ENCODE results near the gene TBCD.

Gene TBCD

DNA sequence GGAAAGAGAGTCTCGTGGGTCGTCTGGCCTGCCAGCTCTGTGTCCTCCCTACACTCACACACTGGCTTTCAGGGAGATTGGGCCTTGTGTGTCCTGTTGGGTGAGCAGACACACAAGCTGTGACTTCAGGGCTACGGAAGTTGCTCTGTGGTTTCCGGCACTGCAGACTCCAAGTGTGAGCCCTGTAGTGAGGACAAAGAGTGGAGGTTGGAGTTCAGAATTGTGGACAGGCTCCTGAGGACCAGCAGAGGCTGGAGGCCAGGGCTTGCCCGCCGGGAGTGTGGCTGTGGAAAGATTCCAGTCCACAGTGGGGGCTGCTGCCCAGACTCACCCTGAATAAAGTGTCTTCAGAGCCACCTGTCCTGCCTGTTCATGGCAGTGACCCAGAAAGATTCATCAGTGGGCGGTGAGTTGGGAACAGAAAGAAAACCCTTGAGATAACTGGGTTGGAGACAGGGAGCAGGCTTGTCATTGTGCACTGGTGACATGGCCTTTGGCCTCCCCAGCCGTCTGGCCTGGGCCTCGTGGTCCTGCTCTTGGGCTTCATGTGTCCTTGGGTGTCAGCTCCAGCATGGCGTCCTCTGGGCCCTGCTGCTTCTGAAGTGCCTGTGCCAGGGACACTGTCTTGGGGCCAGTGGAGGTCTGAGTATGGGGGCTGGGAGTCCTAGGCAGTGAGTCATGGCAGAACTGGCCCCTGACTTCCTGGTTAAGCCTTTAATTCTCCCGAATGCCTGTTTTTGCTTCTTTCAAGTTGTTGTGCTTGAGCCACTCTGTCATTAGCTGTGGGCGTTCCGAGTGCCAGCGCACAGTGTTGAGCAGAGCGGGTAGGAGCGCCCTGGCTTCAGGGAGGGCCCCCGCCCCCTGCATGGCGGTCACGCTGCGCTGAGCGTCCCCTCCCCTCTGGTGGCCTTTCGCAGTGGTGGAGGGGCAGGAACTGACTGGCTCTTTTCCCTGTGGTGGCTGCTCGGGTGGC is 107.9 kb downstream of the TBCD start:
- DNase-seq, result peak; percentile 38

DNA sequence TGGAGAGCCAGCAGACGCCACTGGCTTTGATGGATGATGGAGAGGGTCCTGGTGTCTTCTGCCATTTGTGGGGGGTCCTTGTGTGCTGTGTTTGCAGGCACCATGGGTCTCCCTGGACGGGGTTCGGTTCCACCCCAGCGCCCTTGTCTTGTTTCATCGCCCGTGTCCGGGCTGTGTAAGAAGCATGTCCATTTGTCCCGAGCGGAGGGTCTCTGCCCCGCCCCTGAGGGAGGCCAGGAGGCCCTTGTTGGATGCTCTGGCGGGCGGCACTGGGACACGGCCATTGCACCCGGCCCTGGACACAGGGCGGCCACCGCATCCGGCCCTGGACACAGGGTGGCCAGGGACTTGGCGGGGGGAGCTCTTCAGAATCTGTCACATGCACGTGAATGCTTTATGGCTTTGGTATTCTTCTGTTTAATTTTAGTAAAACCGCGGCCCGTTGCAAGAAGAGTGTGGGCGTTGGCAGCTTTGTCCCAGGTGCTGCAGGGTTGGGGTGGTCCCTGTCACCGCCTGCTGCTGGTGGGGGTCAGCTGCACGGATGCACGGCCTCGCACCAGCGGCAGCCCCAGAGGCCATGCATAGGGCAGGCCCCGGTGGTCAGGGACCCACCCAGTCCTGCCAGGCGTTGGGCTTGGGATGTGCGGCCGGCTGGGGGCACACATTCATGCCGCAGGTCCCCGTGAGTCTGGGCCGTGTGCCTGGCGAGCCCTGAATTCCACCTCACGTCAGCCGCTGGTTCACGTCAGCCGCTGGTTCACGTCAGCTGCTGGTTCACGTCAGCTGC is 108.9 kb downstream of the TBCD start:
- no peak for DNase-seq

DNA sequence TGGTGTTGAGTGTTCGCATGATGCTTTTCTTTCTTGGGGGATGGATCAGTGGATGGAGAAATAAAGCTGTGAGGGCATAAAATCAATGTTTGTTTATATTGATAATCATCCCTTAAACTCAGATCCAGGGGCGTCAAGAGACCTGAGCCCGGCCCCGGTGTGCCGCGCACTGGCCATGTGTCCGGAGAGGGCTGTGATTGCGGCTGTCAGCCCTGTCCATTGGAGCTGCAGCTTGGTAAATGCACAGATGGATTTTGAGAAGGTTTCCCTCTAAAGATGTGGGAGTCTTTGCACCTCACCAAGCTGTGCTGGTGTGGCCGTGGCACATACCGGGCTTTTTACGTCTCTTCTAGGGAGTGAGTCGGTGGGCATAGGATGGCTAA is 109.5 kb downstream of the TBCD start:
- no peak for DNase-seq

DNA sequence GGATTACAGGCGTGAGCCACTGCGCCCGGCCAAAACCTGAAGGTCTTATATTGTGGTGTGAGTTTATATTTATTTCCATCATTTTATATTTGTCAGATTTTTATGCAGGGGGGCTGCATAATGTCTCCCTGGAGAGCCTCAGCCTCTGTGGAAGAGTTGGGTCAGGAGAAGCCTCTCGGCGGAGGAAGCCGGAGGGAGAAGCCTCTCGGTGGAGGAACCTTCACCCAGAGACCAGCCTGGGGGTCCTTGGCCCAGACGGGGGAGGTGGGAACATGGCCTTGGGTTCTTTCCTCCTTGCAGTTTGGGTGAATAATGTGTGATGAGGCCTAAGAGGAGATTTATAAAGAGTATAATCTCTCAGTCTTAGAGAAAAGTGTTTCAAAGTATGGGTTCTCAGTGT is 110.3 kb downstream of the TBCD start:
- DNase-seq, result no peak

DNA sequence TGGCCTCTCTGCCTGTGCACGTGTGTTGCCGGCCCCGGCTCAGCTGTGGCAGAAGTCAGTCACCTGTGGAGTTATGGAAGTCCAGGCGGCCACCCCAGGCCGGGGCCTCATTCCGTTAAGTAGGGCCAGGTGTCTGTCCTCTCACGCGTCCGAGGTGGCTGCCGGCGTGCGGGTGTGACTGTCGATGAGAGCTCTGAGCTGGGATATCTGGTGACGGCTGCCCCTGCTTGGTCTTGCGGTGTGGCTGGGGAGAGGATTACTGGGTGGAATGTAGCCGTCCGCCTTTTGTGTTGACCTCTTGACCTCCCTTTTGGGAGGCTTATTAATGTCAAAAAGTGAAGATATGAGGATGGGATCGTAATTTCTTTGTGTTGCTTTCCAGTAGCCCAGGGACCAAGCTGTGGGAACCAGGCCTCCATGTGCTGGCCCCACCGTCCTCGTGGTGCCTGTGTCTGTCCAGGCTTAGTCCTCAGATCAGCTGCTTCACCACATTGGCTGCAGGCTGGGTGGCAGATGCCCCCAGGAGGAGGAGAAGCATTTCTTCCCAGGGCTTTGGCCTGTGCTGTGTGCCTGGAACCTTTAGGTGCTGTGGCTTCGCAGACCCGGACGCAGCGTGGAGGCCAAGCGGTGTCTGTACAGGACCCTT is 111.0 kb downstream of the TBCD start:
- DNase-seq, result no peak

DNA sequence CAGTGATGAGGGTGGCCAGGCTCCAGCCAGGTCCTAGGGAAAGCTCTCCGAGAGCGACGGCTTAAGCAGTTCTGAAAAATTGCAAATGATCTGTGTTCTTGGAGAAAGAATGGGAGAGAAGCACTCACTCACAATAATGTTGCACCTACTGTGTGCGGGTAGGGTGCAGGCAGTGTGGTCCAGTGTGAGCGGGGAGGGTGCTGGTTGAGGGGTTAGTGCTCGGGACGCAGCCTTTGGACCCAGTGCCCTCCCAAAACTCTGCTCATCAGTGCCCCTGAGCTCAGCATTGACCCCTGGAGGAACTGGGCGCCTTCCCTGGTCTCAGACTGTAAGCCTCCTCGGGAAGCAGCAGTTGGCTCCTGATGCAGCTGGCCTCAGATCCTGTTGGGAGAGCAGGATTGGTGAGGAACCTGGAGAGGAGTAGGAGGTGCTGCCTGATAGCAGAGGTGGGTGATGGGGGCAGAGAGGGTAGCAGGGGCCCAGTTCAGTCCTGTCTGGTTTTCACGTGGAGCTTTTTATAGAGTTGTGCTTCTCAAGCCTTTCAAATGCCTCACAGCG is 111.6 kb downstream of the TBCD start:
- no peak for DNase-seq

DNA sequence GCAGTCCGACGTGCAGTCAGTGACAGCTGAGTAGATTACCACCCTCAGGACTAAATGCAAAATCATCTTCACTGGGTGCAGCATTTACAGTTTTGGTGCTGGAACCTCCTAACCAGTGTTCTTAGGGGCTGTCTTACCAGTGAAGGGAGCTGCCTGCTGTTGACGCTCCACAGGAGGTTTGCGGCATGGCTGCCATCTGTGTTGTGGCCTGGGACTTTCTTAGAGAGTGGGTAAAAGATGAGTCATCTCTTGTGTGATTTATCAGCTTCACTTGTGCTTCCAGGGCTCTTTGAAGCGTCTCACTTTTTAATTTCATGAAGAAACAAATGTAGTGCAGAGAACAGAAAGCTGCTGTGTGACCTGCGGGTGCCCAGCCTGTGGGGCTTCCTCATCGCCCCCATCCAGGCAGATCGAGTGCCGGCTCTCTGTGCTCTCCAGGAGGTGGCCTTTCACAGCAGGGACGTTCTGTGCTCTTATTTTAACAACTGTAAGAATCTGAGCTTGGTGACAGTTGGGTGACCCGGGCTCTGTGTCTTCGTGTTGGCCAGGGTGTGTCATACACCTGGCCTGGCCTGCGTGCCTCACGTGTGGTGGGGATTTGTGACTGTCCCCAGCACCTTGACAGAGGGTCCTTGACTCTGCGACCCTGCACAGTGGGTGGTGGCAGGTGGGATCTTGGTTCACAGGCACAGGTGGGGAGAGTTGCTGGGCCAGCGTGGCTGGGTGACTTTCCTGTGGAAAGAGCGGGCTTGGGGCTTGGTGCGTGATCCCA is 112.3 kb downstream of the TBCD start:
- peak; percentile 76 for DNase-seq

DNA sequence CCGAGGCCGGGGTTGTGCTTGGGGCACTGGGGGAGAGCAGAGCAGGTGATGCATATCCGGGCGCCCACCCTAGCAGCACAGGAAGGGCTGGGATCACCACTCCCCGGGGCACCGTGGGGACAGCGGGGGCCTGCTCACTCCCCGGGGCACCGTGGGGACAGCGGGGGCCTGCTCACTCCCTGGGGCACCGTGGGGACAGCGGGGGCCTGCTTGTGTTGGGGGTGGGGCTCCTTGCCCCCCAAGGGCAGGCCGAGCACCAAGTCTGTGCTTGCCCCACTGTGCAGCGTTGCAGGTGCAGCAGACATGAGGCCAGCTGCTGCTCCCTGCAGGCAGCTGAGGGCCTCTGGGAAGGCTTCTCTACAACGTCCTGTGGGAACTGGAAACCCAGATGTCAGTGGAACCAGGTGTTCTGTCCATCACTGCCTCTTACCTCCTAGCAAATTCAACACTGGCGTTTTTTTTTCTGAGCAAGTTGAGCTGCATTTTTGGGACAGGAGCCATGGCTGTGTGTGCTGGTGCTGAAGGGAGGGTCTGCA is 112.9 kb downstream of the TBCD start:
- DNase-seq, result no peak

DNA sequence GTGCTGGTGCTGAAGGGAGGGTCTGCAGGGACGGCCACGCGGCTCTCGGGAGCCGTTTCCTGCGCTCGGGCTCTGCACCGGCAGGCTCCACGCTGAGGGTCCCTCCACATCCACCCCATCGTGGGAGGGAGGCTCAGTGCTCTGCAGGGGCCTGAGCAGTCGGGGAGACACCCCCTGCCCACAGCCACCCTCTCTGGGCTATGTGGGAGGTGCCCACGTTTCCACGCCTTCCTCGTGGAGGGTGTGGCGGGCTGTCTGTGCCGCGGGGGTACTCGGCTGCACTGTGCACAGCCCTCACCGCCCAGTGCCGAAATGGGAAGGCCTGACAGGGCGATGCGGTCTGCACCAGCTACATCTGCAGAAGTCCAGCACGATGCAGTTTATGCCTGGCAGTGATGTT is 113.4 kb downstream of the TBCD start:
- DNase-seq, result no peak

DNA sequence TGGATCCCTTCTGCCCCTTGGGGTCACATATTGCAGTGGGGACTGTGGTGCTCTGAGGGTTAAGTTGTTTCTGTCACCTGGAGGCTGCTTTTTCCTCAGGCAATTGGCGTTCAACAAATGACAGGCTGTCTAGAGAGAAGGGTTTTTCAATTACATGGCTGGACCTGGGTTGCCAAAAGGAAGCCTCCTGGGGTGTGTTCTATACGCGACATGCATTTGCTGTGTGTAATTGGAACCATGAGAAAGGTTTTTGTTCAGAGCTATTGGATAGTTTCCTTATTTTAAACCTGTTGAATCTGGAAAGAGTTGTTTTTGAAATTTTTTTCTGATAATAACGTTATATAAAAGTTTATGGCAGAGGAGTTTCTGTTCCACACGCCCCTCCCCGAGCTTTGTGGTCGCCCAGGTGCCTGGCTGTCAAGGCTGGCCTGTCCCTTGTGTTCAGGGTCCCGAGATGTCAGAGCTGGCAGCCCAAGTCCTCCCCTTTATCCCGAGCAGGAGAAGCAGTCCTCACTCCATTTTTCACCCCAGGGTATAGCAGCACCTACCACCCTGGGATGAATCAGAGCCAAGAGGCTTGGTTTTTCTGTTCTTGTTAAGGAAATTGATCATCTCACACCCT is 114.0 kb downstream of the TBCD start:
- DNase-seq, result no peak

DNA sequence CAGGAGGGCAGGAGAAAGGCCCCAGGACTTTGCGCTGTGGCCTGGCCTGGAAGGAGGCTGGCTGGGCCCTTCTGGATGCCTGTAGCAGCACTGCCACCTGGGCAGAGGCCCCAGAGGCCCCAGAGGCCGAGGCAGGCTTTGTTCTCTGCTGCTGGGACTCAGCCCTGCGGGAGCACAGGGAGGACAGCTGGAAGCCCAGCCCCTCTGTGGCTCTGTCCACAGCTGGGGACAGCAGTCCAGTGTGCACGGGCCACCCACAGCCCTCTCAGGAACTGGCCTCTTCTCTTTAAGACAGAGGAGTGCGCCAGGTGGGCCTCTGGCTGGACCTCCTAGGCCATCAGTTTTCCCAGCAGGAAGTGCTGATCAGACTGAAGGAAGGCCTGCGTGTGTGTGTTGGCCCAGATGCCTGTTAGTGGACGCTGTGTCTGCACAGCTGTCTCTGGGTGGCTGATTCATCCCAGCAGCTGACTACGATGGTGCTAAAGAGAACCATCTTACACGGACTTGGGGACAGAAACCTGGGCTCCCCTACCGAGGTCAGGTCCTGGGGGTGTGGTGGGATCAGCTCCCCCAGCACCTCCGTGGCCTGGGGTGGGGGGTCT is 114.8 kb downstream of the TBCD start:
- no peak for DNase-seq

DNA sequence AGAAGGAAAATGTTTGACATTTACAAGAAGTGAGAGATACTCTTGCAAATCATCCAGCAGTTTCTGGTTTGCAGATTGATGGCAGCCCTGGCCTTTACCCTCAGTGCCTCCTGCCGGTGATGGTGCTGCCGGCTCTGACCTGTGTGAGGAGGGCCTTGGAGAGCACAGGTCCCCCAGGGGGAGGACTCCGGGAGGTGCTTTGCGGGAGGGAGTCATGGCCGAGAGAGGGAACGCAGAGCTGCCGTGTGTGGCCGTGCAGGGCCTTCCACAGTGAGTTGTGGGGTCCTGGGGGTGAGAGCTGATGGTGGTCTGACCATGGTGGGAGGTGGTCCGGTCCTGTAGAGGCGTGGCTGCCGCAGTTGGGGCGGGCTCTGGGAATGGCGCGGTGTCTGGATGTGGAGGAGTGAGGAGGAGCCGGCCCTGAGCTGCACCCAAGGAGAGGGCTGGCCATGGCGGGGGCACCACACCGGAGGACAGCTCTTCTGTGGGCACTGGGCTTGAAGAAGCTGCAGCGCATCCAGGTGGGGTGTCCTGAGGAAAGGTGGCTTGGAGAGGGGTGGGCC is 116.0 kb downstream of the TBCD start:
- no peak for DNase-seq

DNA sequence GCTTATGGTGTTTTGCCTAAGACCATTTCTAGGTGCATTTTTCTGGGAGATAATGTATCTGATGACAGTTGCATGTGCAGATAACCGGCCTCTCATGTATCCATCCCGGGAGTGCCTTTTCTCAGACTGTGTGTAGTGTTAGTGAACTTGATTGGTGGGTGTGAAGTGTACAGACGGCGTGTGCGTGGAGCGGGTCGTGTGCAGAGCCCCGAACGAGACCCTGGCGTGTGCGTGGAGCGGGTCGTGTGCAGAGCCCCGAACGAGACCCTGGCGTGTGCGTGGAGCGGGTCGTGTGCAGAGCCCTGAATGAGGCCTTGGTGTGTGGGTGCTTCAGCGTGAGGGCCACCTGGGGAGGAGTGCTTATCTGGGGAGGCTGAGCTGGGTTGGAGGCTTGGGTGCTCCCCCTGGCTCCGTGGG is 116.9 kb downstream of the TBCD start:
- DNase-seq, result no peak

DNA sequence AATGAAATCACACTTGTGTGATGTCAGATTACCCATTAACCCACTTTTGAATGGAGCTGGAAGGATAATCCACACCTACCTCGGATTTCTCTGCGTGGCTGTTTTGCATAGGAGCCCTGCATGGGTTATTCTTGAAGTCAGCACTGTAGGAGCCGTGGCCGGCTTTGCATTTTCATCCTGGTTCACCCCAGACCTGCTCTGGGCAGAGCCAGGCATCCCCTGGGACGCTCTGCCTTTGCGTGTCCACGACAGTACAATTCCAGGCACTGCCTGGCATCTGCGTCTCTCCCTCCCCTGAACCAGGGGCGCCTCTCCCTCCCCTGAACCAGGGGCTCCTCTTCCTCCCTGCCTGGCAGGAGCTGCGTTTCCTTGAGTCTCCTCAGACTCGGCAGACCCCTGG is 117.7 kb downstream of the TBCD start:
- no peak for DNase-seq

DNA sequence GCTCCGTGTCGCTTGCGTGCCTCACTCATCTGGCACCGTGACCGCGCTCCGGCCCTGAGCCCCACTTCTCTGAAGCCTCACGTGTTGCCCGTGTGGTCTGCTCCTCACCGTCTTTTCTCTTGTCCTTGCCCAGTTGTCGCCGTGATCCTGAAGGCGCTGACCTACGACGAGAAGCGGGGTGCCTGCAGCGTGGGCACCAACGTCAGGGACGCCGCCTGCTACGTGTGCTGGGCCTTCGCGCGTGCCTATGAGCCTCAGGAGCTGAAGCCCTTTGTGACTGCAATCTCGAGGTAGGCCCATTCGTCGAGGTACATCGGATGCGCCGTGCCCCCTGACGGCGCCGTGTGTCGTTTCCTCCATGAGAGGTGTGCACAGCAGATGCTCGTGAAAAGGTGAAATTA is 118.2 kb downstream of the TBCD start:
- DNase-seq, result no peak

DNA sequence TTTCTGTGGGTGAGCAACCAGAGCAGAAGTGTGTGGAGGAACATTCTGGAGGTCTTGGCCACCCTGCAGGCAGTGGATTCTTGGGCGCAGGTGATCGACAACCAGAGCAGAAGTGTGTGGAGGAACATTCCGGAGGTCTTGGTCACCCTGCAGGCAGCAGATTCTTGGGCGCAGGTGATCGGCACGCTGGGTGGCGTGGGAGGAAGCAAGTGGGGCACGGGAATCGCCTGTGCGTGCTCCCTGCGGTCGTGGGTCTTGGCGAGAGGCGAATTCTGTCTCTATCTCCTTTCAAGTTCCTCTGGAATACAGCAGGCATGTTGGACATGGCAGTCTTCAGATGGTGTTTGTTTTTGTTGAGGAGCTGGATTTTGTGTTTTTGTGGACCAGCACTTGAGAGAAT is 118.7 kb downstream of the TBCD start:
- no peak for DNase-seq

DNA sequence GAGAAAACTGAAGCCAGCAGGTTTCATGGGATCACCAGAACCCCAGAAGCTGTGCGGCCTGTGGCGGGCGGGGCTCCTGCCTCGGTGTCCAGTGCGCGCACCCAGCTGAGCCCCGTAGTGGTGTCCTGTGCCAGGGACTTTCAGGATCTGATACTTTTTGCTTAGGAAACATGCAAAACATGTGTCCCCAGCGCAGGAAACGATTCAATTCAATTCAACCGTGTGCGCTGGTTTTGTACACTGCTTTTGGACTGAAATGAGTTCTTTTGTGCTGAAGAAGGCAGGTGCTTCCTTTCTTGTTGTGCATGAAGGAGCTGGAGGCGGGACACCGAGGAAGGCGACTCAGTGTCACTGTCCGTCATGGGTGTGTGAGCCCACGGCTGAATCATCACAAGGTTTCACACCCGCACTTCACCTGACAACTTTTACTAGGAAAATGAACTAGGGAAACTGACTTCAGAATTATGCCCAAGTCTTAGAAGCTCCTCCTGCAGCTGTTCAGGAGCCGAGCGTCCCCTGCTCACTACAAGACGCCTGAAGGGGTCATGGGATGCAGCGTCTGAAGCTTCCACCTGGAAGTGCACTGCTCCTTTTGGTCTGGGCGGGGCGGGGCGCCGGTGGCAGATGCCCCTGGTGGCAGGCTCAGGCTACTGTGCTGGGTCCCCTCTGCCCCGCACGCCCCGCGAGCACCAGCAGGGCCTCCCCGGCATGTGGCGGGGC is 119.4 kb downstream of the TBCD start:
- no peak for DNase-seq

DNA sequence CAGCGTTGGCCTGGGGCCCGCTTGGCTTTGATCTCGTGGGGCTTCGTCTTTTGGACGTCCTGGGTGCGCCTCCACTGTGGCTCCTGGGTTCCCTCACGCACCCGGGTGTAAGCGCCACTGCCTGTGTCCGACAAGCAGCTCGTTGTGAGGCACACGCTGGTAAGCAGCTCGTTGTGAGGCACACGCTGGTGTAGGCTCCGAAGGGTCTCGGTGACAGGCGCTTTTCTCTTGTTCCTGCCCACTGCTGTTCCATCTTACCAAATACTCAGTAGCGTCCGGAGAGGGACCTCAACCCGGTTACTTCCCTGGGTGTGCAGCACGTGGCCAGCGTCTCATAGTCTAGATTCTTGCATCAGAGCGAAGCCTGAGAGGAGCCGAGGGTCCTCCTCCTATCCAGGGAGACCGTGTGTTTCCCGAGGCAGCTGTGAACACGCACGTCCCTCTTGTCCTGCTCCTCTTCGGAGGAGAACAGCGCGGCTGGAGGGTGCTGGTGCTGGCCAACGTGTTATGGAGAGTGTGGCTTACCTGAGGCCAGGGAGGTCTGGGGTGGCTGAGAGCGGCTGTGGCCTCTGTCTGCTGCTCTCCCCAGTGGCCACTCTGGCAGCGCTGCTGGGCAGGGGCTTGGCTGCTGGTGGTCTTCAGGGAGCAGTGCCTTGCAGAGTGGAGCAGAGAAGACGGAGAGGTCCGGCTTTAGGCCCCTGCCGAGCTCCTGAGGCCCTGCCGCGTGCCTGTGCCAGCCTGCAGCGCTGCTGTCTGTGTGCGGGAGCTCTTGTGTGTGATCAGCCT is 120.1 kb downstream of the TBCD start:
- no peak for DNase-seq
